NOMO-1 treated with dmso at 0.1 percent for 144 hours (cell line): ENCODE measurements around the gene ANKS3.

Experiments
- DNase-seq: peaks from one replicate; lab custom pipeline; 2025; ENCODE audit not compliant: unreplicated experiment; lab: John Stamatoyannopoulos, UW

ANKS3 gene

GRCh38 chr16:4697848-4698291 lies 36.2 kb downstream of the ANKS3 start:
- no peak for DNase-seq

GRCh38 chr16:4696905-4697847 lies 36.9 kb downstream of the ANKS3 start:
- no peak for DNase-seq

GRCh38 chr16:4696172-4696904 lies 37.7 kb downstream of the ANKS3 start:
- no peak for DNase-seq

GRCh38 chr16:4695473-4696171 lies 38.4 kb downstream of the ANKS3 start:
- DNase-seq = no peak

GRCh38 chr16:4694642-4695451 lies 39.2 kb downstream of the ANKS3 start:
- no peak for DNase-seq

GRCh38 chr16:4693956-4694641 lies 40.0 kb downstream of the ANKS3 start:
- no peak for DNase-seq

- peak; percentile 97 for DNase-seq
These were observed 40.6 kb downstream of the ANKS3 start, which contains the start of gene NUDT16L1 for GRCh38 chr16:4693296-4693955. TSS of gene NUDT16L1 (plus strand) at chr16:4693562. CDS start at chr16:4693727, 165 bp downstream.

- peak; percentile 46 for DNase-seq
These were observed 41.4 kb downstream of the ANKS3 start for GRCh38 chr16:4692460-4693295.

GRCh38 chr16:4691666-4692412 lies 42.2 kb downstream of the ANKS3 start:
- no peak for DNase-seq

GRCh38 chr16:4690946-4691665 lies 43.0 kb downstream of the ANKS3 start:
- DNase-seq = peak; percentile 34

- DNase-seq = no peak
These were observed 44.0 kb downstream of the ANKS3 start for GRCh38 chr16:4689864-4690704.

GRCh38 chr16:4689091-4689671 lies 44.9 kb downstream of the ANKS3 start:
- no peak for DNase-seq

- DNase-seq = no peak
These were observed 45.4 kb downstream of the ANKS3 start for GRCh38 chr16:4688674-4689045.

GRCh38 chr16:4687946-4688673 lies 46.0 kb downstream of the ANKS3 start:
- DNase-seq = no peak

GRCh38 chr16:4687416-4687815 lies 46.7 kb downstream of the ANKS3 start:
- DNase-seq = no peak
